GM04503 (cell line): ENCODE data around the gene PLEKHA6.

Source experiments
- DNase-seq: peaks from one replicate; pipeline ENCODE4 v3.0.0-alpha.2; 2012; ENCODE audit warnings: low read depth

The PLEKHA6 gene

DNA sequence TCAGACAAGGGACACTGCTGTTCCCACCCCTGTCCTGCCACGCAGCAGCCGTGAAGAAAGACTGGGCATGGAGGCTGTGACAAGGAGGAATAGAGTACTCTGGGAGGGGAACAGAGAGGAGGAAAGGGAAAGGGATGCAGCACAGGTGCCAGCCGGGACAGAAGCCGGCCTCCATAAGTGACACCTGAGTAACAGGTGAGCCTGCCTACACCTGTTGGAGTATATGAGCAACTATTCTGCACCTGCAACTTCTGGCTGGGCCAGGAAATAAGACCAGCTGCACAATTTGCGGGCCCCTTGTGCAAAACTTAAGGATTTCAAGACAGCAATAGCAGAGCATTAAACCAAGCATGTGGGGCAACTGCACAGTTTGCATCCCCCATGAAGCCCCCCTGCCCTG lies 73.4 kb downstream of the PLEKHA6 start:
- no peak for DNase-seq

GRCh38 chr1:204285436-204286305 lies 74.1 kb downstream of the PLEKHA6 start:
- no peak for DNase-seq

- DNase-seq: no peak
These were observed 74.8 kb downstream of the PLEKHA6 start for GRCh38 chr1:204284929-204285328.

GRCh38 chr1:204283711-204284651 lies 75.7 kb downstream of the PLEKHA6 start:
- no peak for DNase-seq

- DNase-seq: no peak
These were observed 76.9 kb downstream of the PLEKHA6 start for GRCh38 chr1:204282761-204283221.

GRCh38 chr1:204280099-204280961 lies 79.4 kb downstream of the PLEKHA6 start:
- no peak for DNase-seq

DNA sequence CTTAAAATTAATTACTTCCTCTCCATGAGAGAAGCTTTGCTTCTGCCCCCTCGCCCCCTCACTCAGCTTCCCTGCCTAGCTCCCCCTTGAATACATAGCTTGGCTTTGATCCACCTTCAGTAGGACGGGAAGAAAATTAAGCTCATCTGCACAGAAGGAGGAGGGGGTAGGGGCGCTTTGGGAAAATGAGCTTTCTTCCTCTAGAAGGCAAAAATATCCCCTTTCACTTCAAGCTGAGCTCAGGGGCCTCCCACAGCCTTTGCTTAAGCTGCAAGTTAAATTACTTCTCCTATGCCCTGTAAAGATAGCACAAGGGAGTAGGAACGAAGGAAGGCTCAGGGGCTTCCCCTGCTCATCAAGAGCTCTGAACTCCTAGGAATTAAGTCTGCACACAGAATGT lies 80.8 kb downstream of the PLEKHA6 start:
- no peak for DNase-seq

GRCh38 chr1:204278251-204278650 lies 81.5 kb downstream of the PLEKHA6 start:
- DNase-seq: no peak

GRCh38 chr1:204277563-204278219 lies 82.0 kb downstream of the PLEKHA6 start:
- DNase-seq: no peak

DNA sequence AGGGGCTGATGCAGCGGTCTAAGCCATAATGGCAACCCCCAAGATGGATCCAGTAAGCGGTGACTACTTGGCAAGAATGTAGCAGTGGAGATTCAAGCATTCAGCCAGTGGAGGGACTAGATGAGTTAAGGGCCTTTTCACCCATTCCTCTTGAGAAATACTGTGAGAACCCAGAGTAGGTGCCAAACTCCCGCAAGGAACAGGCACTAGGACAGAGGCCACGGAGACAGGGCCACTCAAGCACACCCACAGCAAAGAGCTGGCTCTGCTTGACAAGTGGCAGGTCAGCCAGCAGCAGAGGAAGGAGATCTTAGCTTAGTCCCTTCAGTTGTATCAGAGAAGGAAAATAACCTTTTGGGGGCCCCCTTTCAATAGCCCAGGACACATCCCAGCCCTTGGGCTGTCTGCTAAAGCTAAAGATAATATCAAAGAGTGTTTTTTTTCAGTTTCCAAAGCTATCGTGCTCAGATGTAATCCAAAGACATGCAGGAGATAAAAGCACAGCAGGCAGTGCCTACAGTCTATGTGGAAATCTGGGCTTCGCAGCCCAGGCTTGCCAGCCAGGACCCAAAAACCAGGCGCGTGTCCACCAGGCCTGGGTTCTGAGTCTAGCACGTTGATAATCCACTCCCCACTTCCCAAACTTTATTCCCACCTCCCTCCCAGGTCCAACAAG lies 83.9 kb downstream of the PLEKHA6 start:
- no peak for DNase-seq

GRCh38 chr1:204274446-204274845 lies 85.3 kb downstream of the PLEKHA6 start:
- DNase-seq: no peak

DNA sequence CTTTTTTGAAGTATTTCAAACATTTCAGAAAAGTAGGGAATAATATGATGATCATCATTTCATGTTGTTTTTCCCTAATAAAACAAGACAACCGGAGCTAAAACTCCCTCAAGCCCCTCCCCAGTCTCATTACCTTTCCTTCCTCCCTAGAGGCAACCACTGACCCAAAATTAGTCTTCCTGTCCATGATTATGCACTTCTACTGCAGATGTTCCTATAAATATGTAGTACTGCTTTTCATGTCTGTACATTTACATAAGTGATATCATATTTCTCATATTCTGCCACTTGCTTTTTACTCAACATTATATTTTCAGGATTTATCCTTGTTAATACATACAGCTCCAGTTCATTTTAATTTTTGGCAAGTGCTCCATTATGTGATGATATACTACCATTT lies 87.2 kb downstream of the PLEKHA6 start:
- no peak for DNase-seq

DNA sequence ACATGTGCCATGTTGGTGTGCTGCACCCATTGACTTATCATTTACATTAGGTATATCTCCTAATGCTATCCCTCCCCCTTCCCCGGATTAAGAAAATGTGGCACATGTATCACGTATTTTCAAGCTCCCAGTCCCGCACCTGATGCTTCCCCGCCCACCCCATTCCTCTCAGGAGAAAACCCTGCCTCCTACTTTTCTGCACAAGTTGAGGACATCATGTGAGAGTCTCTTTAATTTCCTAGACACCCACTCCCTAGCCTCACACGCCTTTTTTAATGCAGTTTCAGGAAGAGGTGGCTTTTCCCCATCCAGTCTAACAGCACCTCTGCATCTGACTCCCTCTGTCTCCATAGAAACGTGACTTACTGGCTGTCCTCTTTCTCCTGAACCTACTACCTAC lies 87.8 kb downstream of the PLEKHA6 start:
- DNase-seq: no peak

- DNase-seq: no peak
These were observed 91.6 kb downstream of the PLEKHA6 start for GRCh38 chr1:204268101-204268500.

DNA sequence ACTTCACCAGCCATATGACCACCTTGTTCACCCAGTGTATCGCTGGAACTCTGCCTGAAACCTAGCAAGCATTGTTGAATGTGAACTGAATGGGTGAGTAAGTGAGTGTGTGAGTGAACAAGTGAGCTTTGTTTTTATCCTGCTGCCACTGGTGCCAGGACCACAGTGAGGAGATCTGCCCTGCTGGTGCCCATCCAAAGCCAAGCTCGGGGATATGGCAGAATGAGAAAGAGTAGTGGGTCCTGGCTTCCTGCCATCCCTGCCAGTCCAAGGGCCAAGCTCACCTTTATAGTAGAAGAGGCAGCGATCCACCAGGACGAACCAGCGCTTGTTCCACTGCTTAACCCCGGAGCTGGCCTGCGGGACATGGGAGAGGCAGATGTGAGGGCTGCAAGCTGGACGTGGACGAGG lies 92.5 kb downstream of the PLEKHA6 start:
- DNase-seq: no peak

- DNase-seq: no peak
These were observed 93.2 kb downstream of the PLEKHA6 start for GRCh38 chr1:204266504-204267034.

DNA sequence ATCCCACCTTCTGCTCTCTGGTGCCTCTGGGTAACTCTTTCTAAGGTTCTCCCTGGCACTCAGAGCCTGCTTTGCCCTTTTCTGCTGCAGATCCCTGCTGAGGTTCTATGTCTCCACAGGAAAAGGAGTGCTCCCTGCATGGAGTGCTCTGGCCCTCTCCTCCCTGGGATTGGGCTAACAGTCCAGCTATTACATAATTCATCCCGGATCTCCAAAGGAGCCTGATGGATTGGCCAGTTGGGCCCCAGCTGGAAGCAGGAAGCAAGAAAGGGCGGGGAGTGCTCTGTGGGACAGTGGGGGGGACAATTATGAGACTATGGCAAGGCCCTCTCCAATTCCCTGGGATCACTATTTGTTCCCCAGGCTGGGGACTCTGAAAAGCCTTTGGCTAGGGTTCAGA lies 94.1 kb downstream of the PLEKHA6 start:
- no peak for DNase-seq

- DNase-seq: no peak
These were observed 94.9 kb downstream of the PLEKHA6 start for GRCh38 chr1:204264805-204265204.

DNA sequence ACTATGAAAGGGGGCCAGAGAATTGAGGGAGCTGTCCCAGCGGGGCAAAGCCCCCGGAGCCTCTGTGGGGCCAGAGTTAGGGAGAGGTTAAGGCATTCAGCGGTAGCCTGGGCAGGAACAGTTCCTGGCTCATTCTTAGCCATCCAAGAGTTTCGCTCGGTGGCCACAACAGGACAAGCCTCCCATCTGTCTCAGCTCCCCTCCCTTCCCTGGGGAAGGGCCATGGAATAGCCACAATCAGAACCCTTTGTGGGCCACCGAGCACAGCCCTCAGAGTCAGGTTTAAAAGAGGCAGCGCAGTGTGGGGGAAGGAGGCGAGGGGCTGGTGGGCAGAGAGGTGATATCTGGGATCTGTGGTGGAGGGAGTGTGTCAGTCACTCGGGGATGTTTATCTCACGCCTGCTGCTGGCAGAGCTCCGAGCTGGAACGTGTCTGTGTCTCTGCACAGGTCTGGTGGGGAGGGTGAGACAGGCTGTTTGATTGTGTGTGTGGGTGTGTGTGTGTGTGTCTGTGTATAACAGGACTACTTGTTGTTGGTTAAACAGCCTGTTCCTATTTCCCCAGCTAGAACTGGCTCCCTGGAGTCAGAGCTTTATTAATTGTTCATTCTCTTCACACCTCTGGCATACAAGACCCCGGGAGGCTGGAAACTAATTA lies 96.3 kb downstream of the PLEKHA6 start:
- no peak for DNase-seq
